Cardiac muscle cell (in vitro differentiated cells and primary cell): ENCODE measurements around the gene MAML3. TPM values are rescaled to one million over a fixed set of nuclear protein-coding genes. Genes with fewer than 3 reads are reported as not detected.

Source experiments
- DNase-seq, 2 donors: peaks; one replicate each; pipeline versions ENCODE4 v3.0.0 to v3.0.0-alpha.2; 2010 to 2017; ENCODE audit warnings: low read depth in 1 of 2, low spot score in 1 of 2
- H3K27ac ChIP-seq: fragments of 200-600 bp; sonication (generic); 2 replicates; pipeline ENCODE4 v1.5.1; 2016
- H3K27me3 ChIP-seq: fragments of 200-600 bp; sonication (generic); 2 replicates; pipeline ENCODE4 v1.6.0; 2016; ENCODE audit warnings: control low read depth
- H3K36me3 ChIP-seq: fragments of 200-600 bp; sonication (generic); 2 replicates; pipeline ENCODE4 v1.5.1; 2016; ENCODE audit warnings: control low read depth
- H3K4me1 ChIP-seq: fragments of 200-600 bp; sonication (generic); 2 replicates; pipeline ENCODE4 v1.8.1; 2017; ENCODE audit warnings: low read depth, mild to moderate bottlenecking, mixed run types
- H3K4me3 ChIP-seq: fragments of 200-600 bp; sonication (generic); 2 replicates; pipeline ENCODE4 v1.5.1; 2016; ENCODE audit warnings: mild to moderate bottlenecking
- H3K9me3 ChIP-seq: fragments of 200-600 bp; sonication (generic); 2 replicates; pipeline ENCODE4 v1.5.1; 2017; ENCODE audit warnings: low read depth, mild to moderate bottlenecking, control low read depth
- CTCF ChIP-seq: IDR thresholded peaks from 2 replicates; pipeline ENCODE4 v1.5.1; 2012; ENCODE audit warnings: low read depth, mild to moderate bottlenecking, low read length
- polyA plus RNA-seq: library from polyadenylated mRNA; unstranded; fragments of >200 nt; fragmentation: Nextera tagmentation; extraction: Ambion mirVana; gene quantifications from 2 replicates; pipeline ENCODE4 v1.2.1, GENCODE V29; 2016
- total RNA-seq: library from RNA; depleted of rRNA; stranded (reverse); fragments of >200 nt; gene quantifications from 2 replicates; pipeline ENCODE4 v1.2.3, GENCODE V29; 2016

MAML3 gene
- total and polyA plus RNA-seq, 2 experiments from 2014 or later, result 7.8 to 22.8 TPM

GRCh38 chr4:139790291-139790690, 363.7 kb downstream of the MAML3 start:
- Histone ChIP-seq H3K27me3 (no peaks in the 10 kb centered on the region), H3K9me3 (no peaks in the 10 kb centered on the region)

GRCh38 chr4:139789096-139789654, 364.8 kb downstream of the MAML3 start:
- DNase-seq, result no peak
- Histone ChIP-seq H3K9me3 (no peaks in the 10 kb centered on the region), H3K27me3 (no peaks in the 10 kb centered on the region), H3K27ac (no peak overlapping the region), H3K36me3 (no peaks in the 10 kb centered on the region), H3K4me3 (no peak overlapping the region), H3K4me1 (peaks cover 28% of the 10 kb centered on the region)
- no peak for TF ChIP-seq CTCF

More at GRCh38 chr4:139790291-139790690, 363.7 kb downstream of the MAML3 start:
- Histone ChIP-seq H3K27ac (no peak overlapping the region), H3K36me3 (no peaks in the 10 kb centered on the region), H3K4me1 (peaks cover 22% of the 10 kb centered on the region), H3K4me3 (no peak overlapping the region)
- no peak for DNase-seq
- TF ChIP-seq CTCF, result no peak

- Histone ChIP-seq H3K27me3 (no peaks in the 10 kb centered on the region), H3K36me3 (no peaks in the 10 kb centered on the region), H3K9me3 (no peaks in the 10 kb centered on the region), H3K27ac (peak overlapping the region; percentile 93), H3K4me1 (peaks cover 49% of the 10 kb centered on the region), H3K4me3 (no peak overlapping the region)
- TF ChIP-seq CTCF, result no peak
- no peak for DNase-seq
Measured at GRCh38 chr4:139786494-139787354, 367.3 kb downstream of the MAML3 start.

DNA sequence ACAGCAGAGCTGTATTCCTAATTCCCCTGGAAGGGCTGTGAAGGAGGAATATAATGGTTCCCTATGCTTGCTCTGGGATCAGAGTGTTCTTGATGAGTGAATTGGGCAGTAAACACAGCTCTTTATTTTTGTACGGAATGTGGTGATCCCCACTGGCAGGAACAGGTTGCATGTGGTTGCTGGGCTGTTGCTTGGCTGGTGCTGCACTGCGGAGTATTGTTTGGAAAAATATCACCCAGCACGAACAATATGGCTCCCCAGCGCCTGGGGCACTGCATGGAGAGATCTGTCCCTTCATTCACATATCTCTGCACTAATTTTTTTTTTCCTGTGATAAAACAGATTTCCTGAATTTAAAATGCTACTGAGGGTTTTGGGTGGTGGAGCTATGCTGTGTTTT, 368.6 kb downstream of the MAML3 start:
- no peak for TF ChIP-seq CTCF
- peak overlapping the region; percentile 93 for H3K27ac ChIP-seq

GRCh38 chr4:139783741-139784484, 370.1 kb downstream of the MAML3 start:
- Histone ChIP-seq H3K9me3 (no peaks in the 10 kb centered on the region), H3K4me1 (peaks cover 59% of the 10 kb centered on the region), H3K27ac (peak overlapping the region; percentile 93), H3K27me3 (no peaks in the 10 kb centered on the region), H3K4me3 (no peak overlapping the region), H3K36me3 (no peaks in the 10 kb centered on the region)
- DNase-seq, result peak; percentile 21 to 40
- TF ChIP-seq CTCF, result no peak

More for the DNA sequence above, 368.6 kb downstream of the MAML3 start:
- no peak overlapping the region for H3K4me3 ChIP-seq
- no peaks in the 10 kb centered on the region for H3K27me3 ChIP-seq
- no peaks in the 10 kb centered on the region for H3K36me3 ChIP-seq
- DNase-seq, result no peak
- H3K9me3 ChIP-seq, result no peaks in the 10 kb centered on the region
- H3K4me1 ChIP-seq, result peaks cover 49% of the 10 kb centered on the region
